Heart right ventricle (tissue), 16 donors: ENCODE data around the gene KCTD5. TPM values are rescaled to one million over a fixed set of nuclear protein-coding genes. Genes with fewer than 3 reads are reported as not detected.
A peak's percentile ranks its signal among the peaks of the same experiment; 100 is the strongest.
"Not testable (repeated sequence)": the region's sequence is repeated elsewhere in the genome, so short reads cannot be mapped to it uniquely, and the experiment has no call there.

Source experiments
- ATAC-seq, 8 donors: fragments of 200-7000 bp; cut with Tn5 transposase; one replicate each; pipeline ENCODE4 v1.9.1; 2020; ENCODE audit warnings: mild to moderate bottlenecking in 8 of 8, moderate library complexity in 8 of 8, moderate number of reproducible peaks in 1 of 8
- DNase-seq, 2 donors: peaks; one replicate each; pipeline ENCODE4 v3.0.0-alpha.2; 2020
- H3K27ac ChIP-seq, 10 donors: fragments of 200-600 bp; sonication (generic) in 2 of 10; one replicate each; pipeline versions ENCODE4 v1.5.0 to v1.8.0; 2020 to 2022; ENCODE audit warnings: mild to moderate bottlenecking in 3 of 10
- H3K27me3 ChIP-seq, 7 donors: fragments of 200-600 bp; one replicate each; pipeline ENCODE4 v1.8.0; 2021 to 2022; ENCODE audit warnings: mild to moderate bottlenecking in 2 of 7
- H3K36me3 ChIP-seq, 9 donors: fragments of 200-600 bp; sonication (generic) in 1 of 9; one replicate each; pipeline versions ENCODE4 v1.5.0 to v1.8.0; 2020 to 2022; ENCODE audit warnings: mild to moderate bottlenecking in 2 of 9
- H3K4me1 ChIP-seq, 9 donors: fragments of 200-600 bp; sonication (generic) in 1 of 9; one replicate each; pipeline versions ENCODE4 v1.5.0 to v1.8.0; 2020 to 2022; ENCODE audit warnings: mild to moderate bottlenecking in 4 of 9
- H3K4me3 ChIP-seq, 10 donors: fragments of 200-600 bp; sonication (generic) in 2 of 10; one replicate each; pipeline versions ENCODE4 v1.5.0 to v1.8.0; 2020 to 2022; ENCODE audit warnings: mild to moderate bottlenecking in 7 of 10, moderate library complexity in 2 of 10
- H3K9me3 ChIP-seq, 11 donors: fragments of 200-600 bp in 10 of 11; sonication (generic) in 2 of 11; one replicate each; pipeline versions ENCODE4 v1.5.0 to v1.8.0; 2013 to 2022; ENCODE audit warnings: mild to moderate bottlenecking in 2 of 11, control low read depth in 1 of 11, moderate library complexity in 1 of 11
- WGBS, 2 donors: extraction: QIAGEN DNeasy Blood & Tissue Kit; methylation state at CpG; one replicate each; pipeline ENCODE4 v1.1.7; 2013; ENCODE audit warnings: inconsistent platforms in 1 of 2; 5-methylcytosine and 5-hydroxymethylcytosine counted together
- intact Hi-C, 10 donors: fragments of 100-400 bp; cut with DNase I; formaldehyde crosslinking; loops; one replicate each; pipeline versions ENCODE4 v1.11.1 to v1.14.2; 2022
- polyA plus RNA-seq, 2 donors: library from polyadenylated mRNA; stranded (reverse); fragments of 200-250 nt; gene quantifications; one replicate each; pipeline ENCODE4 v1.2.3, GENCODE V29; 2013
- total RNA-seq, 10 donors: library from RNA; stranded (reverse); fragmentation: NEBNext Ultra II Directional in 3 of 10; extraction: Animal tissue kit (Norgen Biotek cat#: 25700) in 3 of 10; gene quantifications; one replicate each; pipeline versions ENCODE4 v1.2.1 to v1.2.4, GENCODE V29; 2021 to 2023
- TF ChIP-seq, protein P1 (sequence below), 9 donors: fragments of 200-600 bp; sonication (generic) in 2 of 9; IDR thresholded peaks; one replicate each; pipeline versions ENCODE4 v1.5.0 to v1.8.0; 2021 to 2022; ENCODE audit warnings: antibody characterized with exemption in 9 of 9, mild to moderate bottlenecking in 5 of 9, moderate library complexity in 1 of 9
- donor health status: Arrhythmogenic right ventricular cardiomyopathy.
- donor health status: ischemic (EF 13 %, LVEDD 7.1; RV severe dilation, severe dysfunction).
- donor health status: healthy with polysubstance abuse.
- donor health status: DM: no; HTN: yes; CAD: no.
- donor health status: DM: no; HTN: no; CAD: no.
- donor health status: ischemic (EF 25% LVEDD 6.9; RV normal size, moderate dysfunction).
- donor health status: ischemic (EF 25% LVEDD 5.7; RV mildly dilated, moderate dysfunction).
- donor health status: healthy.
- donor health status: DM: yes; HTN: yes; CAD: no.
- donor health status: Ischemic cardiomyopathy.
- donor health status: ischemic (EF 35%, LVEDD 5.7; RV mildly dilated, moderate dysfunction).
- donor health status: nonischemic (EF 11% LVEDD 7.7; RV severe dilation, severe dysfunction).
- donor health status: DM: yes; HTN: yes; CAD: no.
- donor health status: PGD.
- donor health status: ischemic (EF 29% LVEDD 5.4; RV normal size, mild dysfunction).
- donor health status: nonischemic (EF 23%, LVEDD 6.1; RV moderate dilation, normal function).

KCTD5 gene
- total and polyA plus RNA-seq, 12 donors, result 8.5 to 22.4 (median 11.6) TPM

GRCh38 chr16:2719328-2720063 is 37.2 kb downstream of the KCTD5 start:
- H3K36me3 ChIP-seq, result no peaks in the 10 kb centered on the region
- no peaks in the 10 kb centered on the region for H3K9me3 ChIP-seq
- TF ChIP-seq, protein P1, sequence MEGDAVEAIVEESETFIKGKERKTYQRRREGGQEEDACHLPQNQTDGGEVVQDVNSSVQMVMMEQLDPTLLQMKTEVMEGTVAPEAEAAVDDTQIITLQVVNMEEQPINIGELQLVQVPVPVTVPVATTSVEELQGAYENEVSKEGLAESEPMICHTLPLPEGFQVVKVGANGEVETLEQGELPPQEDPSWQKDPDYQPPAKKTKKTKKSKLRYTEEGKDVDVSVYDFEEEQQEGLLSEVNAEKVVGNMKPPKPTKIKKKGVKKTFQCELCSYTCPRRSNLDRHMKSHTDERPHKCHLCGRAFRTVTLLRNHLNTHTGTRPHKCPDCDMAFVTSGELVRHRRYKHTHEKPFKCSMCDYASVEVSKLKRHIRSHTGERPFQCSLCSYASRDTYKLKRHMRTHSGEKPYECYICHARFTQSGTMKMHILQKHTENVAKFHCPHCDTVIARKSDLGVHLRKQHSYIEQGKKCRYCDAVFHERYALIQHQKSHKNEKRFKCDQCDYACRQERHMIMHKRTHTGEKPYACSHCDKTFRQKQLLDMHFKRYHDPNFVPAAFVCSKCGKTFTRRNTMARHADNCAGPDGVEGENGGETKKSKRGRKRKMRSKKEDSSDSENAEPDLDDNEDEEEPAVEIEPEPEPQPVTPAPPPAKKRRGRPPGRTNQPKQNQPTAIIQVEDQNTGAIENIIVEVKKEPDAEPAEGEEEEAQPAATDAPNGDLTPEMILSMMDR (IDR thresholded peaks at IDR 0.05), result no peak
- H3K4me1 ChIP-seq, result peaks cover 3 to 40% (median 30%) of the 10 kb centered on the region in 9 donors
- WGBS, 2 donors, result 53 to 54% methylated on average over 16 of the region's 16 CpGs
- H3K4me3 ChIP-seq, result peak overlapping the region in 1 of 10 donors; percentile 1
- ATAC-seq, result peak in 5 of 8 donors; percentile 4 to 62 (median 52)
- no peak for DNase-seq
- peaks cover 0 to 5% (median 0%) of the 10 kb centered on the region in 7 donors for H3K27me3 ChIP-seq
- intact Hi-C loops, result loop anchor here in 3 of 10 donors (2.0 to 5.0 kb wide), 2 partner anchors 37 kb away; partner anchors contain the start of gene KCTD5 (in 3 of the 3)
- H3K27ac ChIP-seq, result peak overlapping the region in 3 of 10 donors; percentile 6 to 53 (median 44)

DNA sequence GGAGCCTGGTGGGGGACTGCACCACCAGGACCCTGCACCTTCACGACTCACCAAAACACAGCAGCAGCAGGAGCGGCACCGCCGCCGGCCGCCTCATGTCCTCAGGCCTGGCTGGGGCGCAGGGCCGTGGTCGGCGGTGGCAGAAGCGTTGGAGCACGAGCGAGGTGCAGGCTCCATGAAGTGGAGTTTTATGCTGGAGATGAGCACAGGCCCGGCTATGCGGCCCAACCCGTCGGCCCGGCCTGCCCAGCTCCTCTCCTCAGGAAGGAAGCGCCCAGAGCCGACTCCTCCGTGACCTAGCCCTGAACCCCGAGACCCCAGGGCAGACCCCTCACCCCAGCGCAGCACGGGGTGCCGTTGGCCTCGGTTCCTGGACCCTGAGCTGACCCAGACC is 37.7 kb downstream of the KCTD5 start, which contains the start of gene PRSS27:
Gene PRSS27, minus strand, starts transcription at position 161 of the 394 bp plus-strand sequence. Its CDS starts 64 bp downstream, at position 97.
- Histone ChIP-seq H3K4me3 (peak within 1 kb of the TSS; percentile 57 to 83 (median 72)), H3K27me3 (peaks cover 0 to 10% (median 0%) of the 10 kb centered on the region in 7 donors), H3K4me1 (peaks cover 3 to 40% (median 29%) of the 10 kb centered on the region in 9 donors), H3K27ac (peak within 1 kb of the TSS; percentile 25 to 93 (median 79)), H3K36me3 (no peaks in the 10 kb centered on the region), H3K9me3 (no peaks in the 10 kb centered on the region)
- DNase-seq (no peak), ATAC-seq (peak in 1 of 8 donors; percentile 8)
- intact Hi-C loops, result loop anchor here in 2 of 10 donors (2.0 to 5.0 kb wide), 2 partner anchors 37 to 38 kb away; partner anchors contain the start of gene KCTD5 (in 2 of the 2)
- WGBS, 2 donors, result 83 to 84% methylated on average over 26 of the region's 26 CpGs
- TF ChIP-seq, protein P1 (IDR thresholded peaks at IDR 0.05), result no peak

- H3K27ac ChIP-seq, result peak overlapping the region; percentile 25 to 93 (median 79)
- WGBS, 2 donors, result 2 to 3% methylated on average over 78 to 94 of the region's 99 CpGs
- DNase-seq (peak; percentile 77 to 85), ATAC-seq (peak; percentile 82 to 94 (median 84))
- H3K27me3 ChIP-seq, result peaks cover 0 to 14% (median 0%) of the 10 kb centered on the region in 7 donors
- H3K9me3 ChIP-seq, result no peaks in the 10 kb centered on the region
- H3K4me1 ChIP-seq, result peaks cover 3 to 30% (median 22%) of the 10 kb centered on the region in 9 donors
- TF ChIP-seq, protein P1 (IDR thresholded peaks at IDR 0.05), result peak; percentile 55 to 93 (median 78)
- no peaks in the 10 kb centered on the region for H3K36me3 ChIP-seq
- intact Hi-C loops, result loop anchor here in 3 of 10 donors (1.0 to 5.0 kb wide), 3 partner anchors 31 to 39 kb away; partner anchors contain the start of genes KCTD5 (in 2 of the 3) and SRRM2 (in 1 of the 3)
- H3K4me3 ChIP-seq, result peak overlapping the region; percentile 57 to 83 (median 72)
Observed at GRCh38 chr16:2720719-2721633, 38.7 kb downstream of the KCTD5 start.

- H3K27ac ChIP-seq, result peak overlapping the region in 7 of 10 donors; percentile 52 to 93 (median 80)
- H3K27me3 ChIP-seq, result peaks cover 0 to 14% (median 0%) of the 10 kb centered on the region in 7 donors
- 41 to 46% methylated on average over 14 of the region's 14 CpGs for WGBS, 2 donors
- not testable (repeated sequence) for H3K9me3 ChIP-seq, ATAC-seq, H3K36me3 ChIP-seq, DNase-seq
- H3K4me1 ChIP-seq, result peaks cover 3 to 27% (median 22%) of the 10 kb centered on the region in 9 donors
- intact Hi-C loops, result loop anchor here in 3 of 10 donors (1.0 to 5.0 kb wide), 3 partner anchors 31 to 39 kb away; partner anchors contain the start of genes KCTD5 (in 2 of the 3) and SRRM2 (in 1 of the 3)
- peak overlapping the region in 9 of 10 donors; percentile 57 to 83 (median 73) for H3K4me3 ChIP-seq
Observed at GRCh38 chr16:2721634-2722173, 39.4 kb downstream of the KCTD5 start.
